Measurements from ENCODE around the gene EPHA4.

EPHA4 gene

DNA sequence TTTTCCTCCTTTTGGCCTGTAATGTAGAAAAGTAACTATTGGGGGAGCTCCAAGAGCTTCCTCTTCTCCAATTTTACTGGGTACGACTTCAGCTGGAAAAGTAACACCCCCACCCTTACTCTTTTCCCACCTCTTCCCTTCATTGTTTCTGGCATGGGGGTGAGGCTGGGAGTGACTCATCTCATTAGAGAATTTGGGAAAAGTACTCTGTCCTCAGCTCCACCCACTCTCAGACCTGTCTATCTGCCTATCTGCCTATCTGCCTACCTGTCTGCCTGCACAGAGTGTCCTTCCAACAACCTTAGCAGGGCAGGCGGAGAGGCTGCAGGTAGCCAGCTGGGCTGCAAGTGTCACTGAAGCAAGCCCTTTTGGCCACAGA is 93.6 kb downstream of the EPHA4 start:
- no peak for DNase-seq (ENCODE audit: low read depth in 2 of 2, low spot score in 1 of 2)

DNA sequence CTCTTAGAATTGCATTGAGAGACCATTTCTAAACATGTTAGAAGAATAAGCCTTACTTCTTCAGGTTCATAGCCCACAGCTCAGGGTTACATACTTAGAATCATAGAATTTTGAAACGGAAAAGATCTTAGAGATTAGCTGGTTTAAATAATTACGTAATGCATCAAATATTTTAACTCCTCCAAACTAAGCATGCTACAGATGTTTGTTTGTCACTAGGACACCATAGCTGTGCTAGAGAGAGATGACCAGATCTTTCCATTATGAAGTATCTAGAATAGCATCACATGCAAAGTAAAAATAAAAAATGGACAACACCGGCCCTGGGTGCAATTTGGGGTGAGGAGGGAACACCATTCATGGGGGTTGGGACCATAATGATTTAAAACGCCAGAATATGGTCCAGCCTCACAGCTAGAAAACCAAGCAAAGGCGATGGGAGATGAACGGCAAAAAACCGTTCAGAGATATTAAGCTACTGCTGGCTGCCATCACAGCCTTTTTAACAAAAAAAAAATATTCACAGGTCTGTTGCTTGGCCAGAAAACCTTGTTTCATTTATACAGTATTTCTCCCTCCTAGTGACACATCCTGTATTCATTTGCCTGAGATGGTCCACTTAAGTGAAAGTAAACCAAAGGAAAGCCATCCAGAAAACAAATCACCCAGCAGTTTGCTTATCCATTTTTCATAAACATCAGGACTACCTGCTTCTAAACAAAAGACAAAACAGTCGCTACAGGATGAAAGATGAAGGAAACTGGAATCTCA is 94.2 kb downstream of the EPHA4 start:
- no peak for DNase-seq (ENCODE audit: low read depth in 2 of 2, low spot score in 1 of 2)

DNA sequence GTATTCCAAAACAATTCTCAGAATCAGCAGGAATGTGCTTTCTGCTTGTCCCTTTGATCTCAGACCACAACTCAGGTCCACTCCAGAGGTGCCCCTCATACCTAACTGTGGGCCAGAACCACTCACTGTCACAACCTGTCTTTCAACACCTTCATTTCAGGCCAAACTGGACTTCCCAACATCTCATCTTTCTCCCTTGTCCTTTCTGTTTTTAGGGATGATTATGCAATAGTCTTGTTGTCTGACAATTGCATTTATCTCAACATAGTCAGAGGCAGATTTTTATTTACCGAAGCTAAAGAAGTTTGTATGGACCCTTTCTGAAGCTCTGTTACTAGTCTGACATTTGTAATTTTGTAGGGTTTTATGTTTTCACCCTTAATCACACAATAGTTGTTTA is 95.9 kb downstream of the EPHA4 start:
- DNase-seq (ENCODE audit: low read depth in 2 of 2, low spot score in 1 of 2) = no peak

DNA sequence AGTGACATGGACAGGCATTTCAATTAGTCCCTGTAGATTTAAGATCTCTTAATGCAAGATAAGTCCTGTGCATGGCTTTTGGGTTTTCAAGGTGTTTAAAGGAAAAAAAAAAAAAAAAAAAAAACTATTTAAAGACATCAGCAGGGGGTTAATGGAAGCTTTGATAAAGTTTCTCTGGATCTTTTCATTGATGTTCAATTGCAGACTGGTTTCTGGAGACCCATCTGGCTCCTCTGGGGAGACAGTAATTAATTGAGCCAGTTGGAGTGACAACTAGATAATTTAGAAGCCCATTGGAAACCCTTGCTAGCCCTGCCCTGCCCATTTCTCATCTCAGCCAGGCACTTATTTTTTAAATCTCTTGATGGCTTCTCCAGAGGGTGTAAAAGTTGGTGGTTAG is 98.7 kb downstream of the EPHA4 start:
- DNase-seq (ENCODE audit: low read depth in 2 of 2, low spot score in 1 of 2) = no peak

DNA sequence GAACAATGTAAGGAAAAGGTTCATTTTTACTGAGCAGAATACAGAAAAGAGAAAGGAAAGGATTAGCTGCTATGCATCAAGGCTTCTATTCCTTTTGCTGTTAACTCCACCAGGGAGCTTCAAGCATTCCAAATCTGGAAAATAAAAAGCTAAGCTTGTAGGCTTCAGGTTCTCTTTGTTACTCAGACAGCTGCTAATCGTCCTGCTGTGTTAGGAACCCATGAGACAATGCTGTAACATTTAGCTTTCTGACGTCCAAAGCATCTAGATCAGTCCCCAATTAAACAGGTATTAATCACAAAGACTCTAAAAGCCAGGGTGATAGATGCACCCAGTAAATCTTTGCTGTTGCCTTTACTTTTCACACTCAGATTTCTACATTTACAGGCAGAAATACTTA is 103.8 kb downstream of the EPHA4 start:
- no peak for DNase-seq (ENCODE audit: low read depth in 2 of 2, low spot score in 1 of 2)

DNA sequence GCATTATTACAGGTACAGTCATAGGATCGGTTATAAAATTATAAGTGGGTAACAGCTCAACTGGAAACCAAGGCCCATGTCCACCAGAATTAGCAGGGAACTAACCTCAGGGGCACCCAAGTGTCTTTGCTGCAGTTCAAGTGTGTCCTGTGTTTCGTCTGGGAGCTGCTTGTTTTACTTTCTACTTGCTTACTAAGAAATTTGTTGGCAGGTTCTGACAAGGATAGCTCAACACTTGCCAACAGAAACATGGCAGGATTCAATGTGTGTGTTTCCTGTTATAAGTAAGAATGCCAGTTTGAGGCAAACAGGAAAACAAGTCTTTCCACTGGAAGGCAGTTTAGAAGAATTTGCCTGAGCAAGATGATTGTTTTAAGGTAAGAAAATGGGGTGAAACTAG is 104.5 kb downstream of the EPHA4 start:
- no peak for DNase-seq (ENCODE audit: low read depth in 2 of 2, low spot score in 1 of 2)

DNA sequence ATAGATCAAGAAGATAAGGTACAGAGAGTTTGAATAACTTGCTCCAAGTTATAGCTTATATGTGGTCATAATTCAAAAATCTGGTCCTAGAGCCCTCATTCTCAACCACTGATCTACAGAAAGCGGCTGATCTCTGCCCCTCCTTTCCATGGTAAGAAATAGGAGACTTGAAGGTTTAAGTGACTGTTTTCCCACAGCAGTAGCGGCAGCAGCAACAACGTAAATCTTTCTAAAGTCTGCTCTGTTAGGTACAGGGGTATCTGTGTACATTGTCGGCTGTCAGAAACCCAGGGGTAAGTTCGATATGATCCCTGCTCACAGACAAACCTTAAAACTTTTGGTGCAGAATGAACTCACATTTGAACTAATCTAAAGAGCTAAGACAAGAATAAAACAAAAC is 105.4 kb downstream of the EPHA4 start:
- DNase-seq (ENCODE audit: low read depth in 2 of 2, low spot score in 1 of 2) = no peak

DNA sequence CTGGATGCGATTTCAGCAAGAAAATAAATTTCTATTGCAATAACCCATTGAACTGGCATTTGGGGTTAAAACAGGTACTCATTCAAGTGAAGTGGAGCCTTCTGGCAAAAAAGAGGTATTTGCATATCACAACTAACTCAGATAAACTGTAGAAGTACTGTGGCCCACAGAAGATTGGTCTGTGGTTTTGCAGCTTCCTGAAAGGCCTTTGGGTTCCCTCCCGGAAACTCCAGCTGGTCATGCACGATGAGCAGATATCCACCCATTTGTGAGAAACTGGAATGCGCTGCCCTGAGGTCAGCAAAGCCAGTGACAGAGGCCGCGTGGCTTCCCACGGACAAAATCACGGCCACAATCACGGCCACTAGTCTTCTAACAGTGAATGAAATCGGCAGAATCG is 106.3 kb downstream of the EPHA4 start:
- DNase-seq (ENCODE audit: low read depth in 2 of 2, low spot score in 1 of 2) = no peak

DNA sequence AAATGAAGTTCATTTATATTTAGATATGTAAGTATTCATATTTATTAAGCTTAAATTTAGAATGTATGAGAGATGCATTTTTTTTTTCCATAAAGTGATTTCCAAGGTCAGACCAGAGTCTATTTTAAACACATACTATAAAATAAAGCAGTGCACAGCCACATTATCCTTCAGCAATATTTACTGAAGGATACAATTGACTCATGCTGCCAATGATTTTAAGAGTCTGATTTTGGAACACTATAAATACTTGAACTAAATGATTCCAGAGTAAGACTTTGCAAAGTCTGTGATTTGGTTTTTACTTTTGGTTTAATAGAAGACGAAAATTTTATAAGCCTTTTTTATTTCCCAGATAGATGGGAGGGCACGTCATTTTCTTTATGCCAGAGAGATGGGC is 107.1 kb downstream of the EPHA4 start:
- DNase-seq (ENCODE audit: low read depth in 2 of 2, low spot score in 1 of 2) = no peak

DNA sequence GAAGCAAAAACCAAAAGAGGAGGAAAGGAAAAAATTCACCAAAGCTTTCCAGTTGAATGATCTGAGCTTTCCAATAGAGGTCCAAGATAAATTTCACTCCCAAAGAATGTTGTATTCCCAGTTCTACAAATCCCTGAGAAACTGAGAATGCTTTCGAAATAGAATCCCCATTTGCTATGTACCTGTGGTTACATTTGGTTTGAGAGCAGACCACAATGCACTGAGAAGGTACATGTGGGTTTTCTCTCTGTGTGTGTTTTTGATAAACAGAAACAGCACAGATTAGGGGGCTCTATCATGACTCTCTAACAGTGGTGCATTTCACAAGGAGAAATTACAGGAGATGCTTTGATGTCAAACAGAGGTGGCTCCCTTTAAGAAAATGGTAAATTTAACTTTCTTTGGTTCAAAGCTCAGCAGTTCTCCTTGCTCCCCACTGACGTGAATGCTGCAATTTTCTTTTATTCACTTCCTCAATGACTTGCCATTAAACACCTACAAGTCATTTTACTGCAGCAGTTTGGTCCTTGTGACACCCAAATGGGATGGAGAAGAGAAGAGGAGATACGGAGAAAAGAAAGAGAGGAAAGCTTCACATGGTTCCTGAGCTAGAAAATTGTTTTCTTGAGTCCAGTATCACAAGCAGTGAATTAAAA is 108.7 kb downstream of the EPHA4 start:
- DNase-seq (ENCODE audit: low read depth in 2 of 2, low spot score in 1 of 2) = no peak

DNA sequence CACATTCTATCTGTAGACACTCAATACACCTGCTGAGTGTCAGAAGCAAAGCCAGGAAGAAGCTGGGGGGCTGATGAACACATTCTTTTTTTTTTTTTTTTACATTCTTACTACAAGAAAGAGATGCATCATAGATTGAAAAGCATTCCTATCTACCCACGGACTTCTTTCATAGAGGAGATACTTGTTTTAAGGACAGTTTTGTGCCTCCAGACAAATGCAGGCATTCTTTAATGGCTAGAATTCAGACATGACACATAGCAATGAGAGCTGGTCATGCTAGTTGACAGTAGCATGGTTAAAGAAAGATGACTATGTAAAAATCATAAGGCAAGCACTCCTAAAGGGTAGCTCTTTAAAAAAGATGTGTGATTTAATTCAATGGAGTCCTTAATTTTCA is 110.2 kb downstream of the EPHA4 start:
- DNase-seq (ENCODE audit: low read depth in 2 of 2, low spot score in 1 of 2) = no peak

DNA sequence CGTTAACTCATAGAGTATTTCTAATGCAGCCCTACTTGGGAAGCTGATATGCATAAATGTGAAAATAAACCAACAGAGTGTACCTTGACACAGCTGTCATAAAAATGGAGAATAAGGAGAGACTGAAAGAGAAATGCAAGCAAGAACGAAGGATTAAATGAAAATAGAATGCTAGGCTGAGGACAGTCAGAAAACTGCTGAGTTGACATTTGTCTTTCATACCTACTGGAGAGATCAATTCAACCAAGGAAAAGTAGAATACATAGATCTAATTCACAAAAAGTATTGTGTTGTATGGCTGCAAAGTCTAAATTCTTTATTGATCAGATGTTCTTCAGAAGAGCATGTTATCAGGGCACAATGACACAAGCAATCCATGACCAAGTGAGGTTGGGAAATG is 112.0 kb downstream of the EPHA4 start:
- no peak for DNase-seq (ENCODE audit: low read depth in 2 of 2, low spot score in 1 of 2)

DNA sequence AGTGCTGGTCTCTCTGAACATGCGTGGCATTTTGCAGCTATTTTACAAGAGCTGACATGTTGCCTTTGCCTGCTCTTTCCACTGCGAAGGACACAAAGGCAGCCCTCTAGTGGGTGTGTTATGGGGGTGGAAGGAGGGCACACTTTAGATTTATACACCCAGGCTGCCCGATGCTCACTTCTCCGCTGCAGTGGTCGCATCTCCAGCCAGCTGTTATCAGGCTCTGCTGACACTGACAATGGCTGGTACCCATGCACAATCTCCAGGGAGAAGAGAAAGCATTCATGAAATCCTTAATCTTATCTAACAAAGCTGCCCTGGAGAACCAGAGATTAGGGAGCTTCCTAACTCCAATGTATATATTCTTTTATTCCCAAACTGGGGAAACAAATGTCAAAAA is 113.5 kb downstream of the EPHA4 start:
- DNase-seq (ENCODE audit: low read depth in 2 of 2, low spot score in 1 of 2) = no peak

DNA sequence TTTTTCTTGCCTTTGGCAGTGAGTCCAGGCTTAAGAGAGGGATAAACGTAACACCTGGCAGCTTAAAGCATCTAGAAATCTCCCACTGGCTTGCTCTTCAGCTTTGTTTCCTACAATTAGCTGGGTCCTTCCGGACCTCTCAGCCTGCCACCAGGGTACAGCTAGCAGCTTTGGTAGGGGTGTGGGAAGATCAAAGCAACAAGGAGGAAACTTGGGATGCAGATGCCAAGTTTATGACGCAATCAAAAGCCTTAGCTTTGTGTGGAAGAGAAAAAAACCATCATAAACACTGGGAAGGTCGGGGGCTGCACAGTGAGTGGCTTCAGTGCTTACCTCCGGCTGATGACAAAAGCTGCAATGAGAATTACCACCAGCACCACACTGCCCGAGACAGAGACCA is 116.9 kb downstream of the EPHA4 start:
- DNase-seq (ENCODE audit: low read depth in 2 of 2, low spot score in 1 of 2) = no peak

DNA sequence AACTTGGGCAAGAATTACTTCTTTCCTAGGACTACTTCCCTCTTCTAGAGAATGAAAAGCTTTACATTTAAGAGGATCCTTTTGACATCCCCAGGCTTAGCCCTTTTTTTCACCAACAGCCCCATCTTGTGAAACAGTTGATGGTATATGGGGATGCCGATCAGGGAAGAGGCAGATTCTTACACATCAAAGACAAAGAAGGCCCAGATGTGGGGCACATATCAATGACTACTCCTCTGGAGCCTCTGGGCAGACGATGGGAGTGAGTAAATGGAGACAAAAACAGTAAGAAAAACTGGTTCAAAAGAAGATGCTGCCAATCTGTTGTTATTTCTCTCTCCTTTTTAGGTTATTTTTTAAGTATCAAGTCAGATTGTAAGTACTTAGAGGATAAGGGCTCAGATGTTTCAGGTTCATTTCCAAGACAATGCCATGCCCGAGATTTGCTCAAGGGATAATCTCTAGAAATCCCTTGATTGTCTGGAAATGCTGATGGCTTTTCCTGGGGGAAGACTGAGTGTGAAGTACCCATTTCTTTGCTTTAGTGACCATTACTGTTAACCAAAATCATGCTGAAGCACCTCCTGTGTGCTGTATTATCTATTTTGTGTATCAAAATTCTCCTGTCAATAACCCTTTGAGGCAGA is 117.5 kb downstream of the EPHA4 start:
- no peak for DNase-seq (ENCODE audit: low read depth in 2 of 2, low spot score in 1 of 2)

DNA sequence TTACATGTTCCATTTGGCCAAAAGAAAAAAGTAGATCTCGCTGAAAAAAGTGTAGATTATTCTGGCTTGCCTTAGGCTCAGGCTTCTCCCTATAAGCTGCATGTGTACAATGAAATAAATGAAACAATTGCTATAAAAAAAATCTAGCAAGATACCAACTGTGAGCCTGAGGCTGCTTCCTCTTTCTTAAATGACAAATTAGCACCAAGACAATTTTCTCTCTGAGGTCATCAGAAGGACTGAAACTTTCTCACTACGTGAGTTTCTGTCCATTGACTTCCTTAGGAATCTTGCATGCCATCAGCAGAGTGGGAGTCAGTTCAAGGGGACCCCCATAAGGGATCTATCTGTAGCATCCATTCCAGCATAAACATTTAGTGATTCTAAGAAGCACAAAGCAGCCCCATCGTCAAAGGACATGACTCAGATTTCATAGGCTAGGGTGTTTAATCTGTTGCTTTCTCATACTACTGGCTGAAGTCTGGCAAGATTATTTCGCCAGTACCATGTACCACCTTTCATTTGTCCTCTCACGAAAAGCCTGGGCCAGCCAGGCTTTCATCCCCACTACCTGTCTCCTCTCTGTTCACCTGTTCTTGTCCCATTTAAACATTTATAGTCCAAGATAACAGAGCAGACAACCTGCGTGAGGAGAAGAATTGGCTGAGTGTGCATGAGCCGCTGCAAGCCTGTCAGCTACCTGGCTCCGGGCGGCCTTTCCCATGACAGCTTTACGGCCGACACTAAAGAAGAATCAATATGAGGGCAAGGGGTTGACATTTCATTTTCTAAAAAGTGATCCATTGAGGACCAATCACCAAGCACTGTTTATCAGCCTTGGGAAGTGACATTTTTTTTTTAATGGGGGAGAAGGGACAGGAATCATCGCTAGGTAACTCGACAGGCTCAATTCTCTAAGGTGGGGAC is 120.0 kb downstream of the EPHA4 start:
- DNase-seq (ENCODE audit: low read depth in 2 of 2, low spot score in 1 of 2) = no peak

DNA sequence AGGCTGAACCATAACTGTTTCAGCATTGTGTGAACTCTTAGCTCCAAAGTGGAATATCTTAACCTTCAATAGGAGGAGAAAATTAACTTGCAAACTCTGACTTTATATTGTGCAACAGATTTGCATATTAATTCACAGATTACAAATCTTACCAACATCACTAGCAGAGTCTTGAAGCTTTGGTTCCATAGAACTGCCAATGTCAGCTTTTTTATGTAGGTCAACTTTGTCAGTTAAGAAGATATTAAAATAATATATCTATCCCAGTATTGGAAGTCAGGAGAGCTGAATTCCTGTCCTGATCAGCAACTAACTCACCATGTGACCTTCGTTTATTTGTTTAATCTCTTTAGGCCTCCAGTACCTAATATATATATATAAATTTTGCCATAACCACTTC is 121.8 kb downstream of the EPHA4 start:
- no peak for DNase-seq (ENCODE audit: low read depth in 2 of 2, low spot score in 1 of 2)

DNA sequence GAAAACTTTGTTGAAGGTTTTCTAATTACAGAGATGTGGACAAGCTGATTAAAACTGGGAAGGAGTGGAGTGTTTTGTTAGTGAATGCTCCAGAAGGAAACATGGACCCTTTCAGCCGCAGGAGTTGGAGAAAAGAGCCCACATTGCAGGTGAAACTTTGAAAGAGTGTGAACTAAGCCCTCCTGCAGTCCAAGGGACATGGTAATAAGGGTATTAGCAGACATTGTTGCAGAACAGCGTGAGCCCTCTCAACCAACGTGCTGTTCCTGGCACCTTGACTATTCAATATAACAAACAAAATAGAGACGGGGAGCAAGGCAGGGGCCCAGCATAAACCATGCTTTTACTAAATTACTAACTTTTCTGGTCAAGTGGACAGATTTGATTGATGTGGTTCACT is 122.7 kb downstream of the EPHA4 start:
- DNase-seq (ENCODE audit: low read depth in 2 of 2, low spot score in 1 of 2) = no peak

DNA sequence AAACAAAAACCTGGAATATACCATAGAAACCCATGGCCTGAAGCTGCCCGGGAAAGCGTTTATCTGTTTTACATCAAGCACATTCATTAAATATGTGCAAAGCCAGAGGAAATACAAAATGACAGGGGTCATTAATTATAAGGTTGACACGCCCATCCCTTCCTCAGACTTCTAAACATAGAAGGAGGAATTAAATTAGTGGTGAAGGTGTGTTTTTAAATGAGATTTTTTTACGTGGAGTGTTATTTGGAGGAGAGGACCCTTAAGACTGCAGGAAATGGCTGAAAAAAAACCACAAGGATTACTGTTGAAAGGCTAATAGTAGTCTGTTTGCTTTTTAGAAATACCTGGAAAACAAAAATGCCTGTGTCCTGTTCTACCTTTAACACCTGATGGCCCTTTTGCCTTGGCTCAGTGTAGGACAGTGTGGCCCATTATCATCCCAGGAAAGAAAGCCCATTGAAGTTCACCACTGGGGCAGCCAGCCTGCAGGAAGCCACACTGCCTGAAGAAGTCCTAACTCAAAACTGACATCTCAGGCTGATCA is 123.2 kb downstream of the EPHA4 start:
- no peak for DNase-seq (ENCODE audit: low read depth in 2 of 2, low spot score in 1 of 2)

DNA sequence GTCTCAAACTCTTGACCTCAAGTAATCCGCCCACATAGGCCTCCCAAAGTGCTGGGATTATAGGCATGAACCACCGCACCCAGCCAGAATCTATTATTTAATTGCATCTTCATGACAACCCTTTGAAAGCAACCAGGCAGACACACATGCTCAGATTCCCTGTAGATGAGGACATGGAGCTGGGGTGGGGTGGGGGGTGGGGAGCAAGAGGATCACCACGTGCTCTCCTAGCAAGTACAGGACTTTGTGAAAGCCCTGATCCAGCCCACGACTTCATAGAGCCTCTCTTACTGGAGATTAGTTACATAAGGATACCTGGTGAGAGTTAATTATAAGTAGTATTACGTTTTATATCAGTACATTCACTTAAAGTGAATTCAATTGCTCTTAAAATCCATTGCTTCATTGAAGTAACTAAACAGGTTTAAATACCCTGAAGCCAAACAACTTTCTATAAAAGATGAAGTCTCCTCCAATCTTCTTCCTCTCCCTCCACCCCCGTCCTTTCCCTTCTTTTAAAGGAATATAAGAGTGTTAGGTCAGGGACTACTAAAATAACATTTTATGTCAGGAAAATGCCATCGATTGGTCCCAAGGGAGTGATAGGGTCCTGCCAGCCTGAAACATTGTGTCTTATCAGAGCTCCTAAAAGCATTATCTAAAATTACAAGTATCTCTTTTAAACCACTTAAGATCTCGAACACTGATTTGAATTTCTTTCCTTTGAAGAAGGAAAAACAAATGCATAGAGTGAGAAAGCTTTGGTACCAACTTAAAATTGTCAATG is 123.9 kb downstream of the EPHA4 start:
- DNase-seq (ENCODE audit: low read depth in 2 of 2, low spot score in 1 of 2) = no peak

All from stimulated activated CD8-positive, alpha-beta memory T cell treated with anti-CD3 and anti-CD28 coated beads, Interleukin-4, amount 100 ng/mL, for 4 hours (primary cell).